GM23248 (cell line): ENCODE data around the gene QPCTL.

Source experiments
- EZH2 ChIP-seq: fragments of 200-600 bp; sonication (generic); IDR thresholded peaks from 2 replicates; pipeline ENCODE4 v1.6.1; 2018; ENCODE audit warnings: antibody characterized with exemption, mild to moderate bottlenecking; ENCODE audit not compliant: insufficient read depth, poor library complexity, severe bottlenecking
- EZH2phosphoT487 ChIP-seq: fragments of 200-600 bp; sonication (generic); IDR thresholded peaks from 2 replicates; pipeline ENCODE4 v1.6.1; 2018; ENCODE audit warnings: antibody characterized with exemption, moderate library complexity, mild to moderate bottlenecking, low read depth; ENCODE audit not compliant: insufficient read depth

- TF ChIP-seq EZH2 (no peak), EZH2phosphoT487 (no peak)
Observed at GRCh38 chr19:45645631-45646344, 46.7 kb upstream of the QPCTL start.
